Measurements from ENCODE around the gene ITIH5. TPM values are rescaled to one million over a fixed set of nuclear protein-coding genes. Genes with fewer than 3 reads are reported as not detected.

ITIH5 gene
- total and polyA plus RNA-seq, 2 of the 13 experiments (the other 11 are each of a cell fraction or from before 2014, with no cell fraction given) = 4.7 to 8.9 TPM

- no peak for TF ChIP-seq ZNF20 (CRISPR knock-in tag; IDR thresholded peaks at IDR 0.05)
- TF ChIP-seq HDAC1 (CRISPR knock-in tag; IDR thresholded peaks at IDR 0.05) = peak; percentile 9; the same call in 1 of the 2 replicates
- TF ChIP-seq DMTF1 (CRISPR knock-in tag; IDR thresholded peaks at IDR 0.05) = no peak
- TF ChIP-seq BRCA1 (CRISPR knock-in tag; IDR thresholded peaks at IDR 0.05) = no peak
- TF ChIP-seq TEAD3 (CRISPR knock-in tag; optimal IDR thresholded peaks at IDR 0.05; ENCODE audit: borderline replicate concordance) = peak; percentile 81
- no peak for TF ChIP-seq MTA3 (CRISPR knock-in tag; IDR thresholded peaks at IDR 0.05)
- TF ChIP-seq ZNF614 (CRISPR knock-in tag; IDR thresholded peaks at IDR 0.05; ENCODE audit: borderline replicate concordance) = peak; percentile 65; the same call in 1 of the 2 replicates
- TF ChIP-seq, protein P1, sequence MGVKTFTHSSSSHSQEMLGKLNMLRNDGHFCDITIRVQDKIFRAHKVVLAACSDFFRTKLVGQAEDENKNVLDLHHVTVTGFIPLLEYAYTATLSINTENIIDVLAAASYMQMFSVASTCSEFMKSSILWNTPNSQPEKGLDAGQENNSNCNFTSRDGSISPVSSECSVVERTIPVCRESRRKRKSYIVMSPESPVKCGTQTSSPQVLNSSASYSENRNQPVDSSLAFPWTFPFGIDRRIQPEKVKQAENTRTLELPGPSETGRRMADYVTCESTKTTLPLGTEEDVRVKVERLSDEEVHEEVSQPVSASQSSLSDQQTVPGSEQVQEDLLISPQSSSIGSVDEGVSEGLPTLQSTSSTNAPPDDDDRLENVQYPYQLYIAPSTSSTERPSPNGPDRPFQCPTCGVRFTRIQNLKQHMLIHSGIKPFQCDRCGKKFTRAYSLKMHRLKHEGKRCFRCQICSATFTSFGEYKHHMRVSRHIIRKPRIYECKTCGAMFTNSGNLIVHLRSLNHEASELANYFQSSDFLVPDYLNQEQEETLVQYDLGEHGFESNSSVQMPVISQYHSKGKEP (CRISPR knock-in tag; IDR thresholded peaks at IDR 0.05) = no peak
- TF ChIP-seq HMG20B (CRISPR knock-in tag; conservative IDR thresholded peaks at IDR 0.05) = 0 out of 2 replicates have a peak, but pooled peaks have one; percentile 48
- no peak for TF ChIP-seq ZNF256 (CRISPR knock-in tag; conservative IDR thresholded peaks at IDR 0.05)
- peak; percentile 40; the same call in 1 of the 2 replicates for TF ChIP-seq ZBTB26 (CRISPR knock-in tag; IDR thresholded peaks at IDR 0.05; ENCODE audit: borderline replicate concordance)
- TF ChIP-seq ZNF713 (CRISPR knock-in tag; IDR thresholded peaks at IDR 0.05) = no peak
- peak; percentile 34; the same call in 1 of the 2 replicates for TF ChIP-seq HOXA5 (CRISPR knock-in tag; IDR thresholded peaks at IDR 0.05)
- TF ChIP-seq GATAD2A (CRISPR knock-in tag; IDR thresholded peaks at IDR 0.05) = peak; percentile 58; the same call in 1 of the 2 replicates
- no peak for TF ChIP-seq ZNF782 (CRISPR knock-in tag; IDR thresholded peaks at IDR 0.05; ENCODE audit: borderline replicate concordance)
- no peak for TF ChIP-seq ZNF251 (CRISPR knock-in tag; IDR thresholded peaks at IDR 0.05)
- TF ChIP-seq, protein P2, sequence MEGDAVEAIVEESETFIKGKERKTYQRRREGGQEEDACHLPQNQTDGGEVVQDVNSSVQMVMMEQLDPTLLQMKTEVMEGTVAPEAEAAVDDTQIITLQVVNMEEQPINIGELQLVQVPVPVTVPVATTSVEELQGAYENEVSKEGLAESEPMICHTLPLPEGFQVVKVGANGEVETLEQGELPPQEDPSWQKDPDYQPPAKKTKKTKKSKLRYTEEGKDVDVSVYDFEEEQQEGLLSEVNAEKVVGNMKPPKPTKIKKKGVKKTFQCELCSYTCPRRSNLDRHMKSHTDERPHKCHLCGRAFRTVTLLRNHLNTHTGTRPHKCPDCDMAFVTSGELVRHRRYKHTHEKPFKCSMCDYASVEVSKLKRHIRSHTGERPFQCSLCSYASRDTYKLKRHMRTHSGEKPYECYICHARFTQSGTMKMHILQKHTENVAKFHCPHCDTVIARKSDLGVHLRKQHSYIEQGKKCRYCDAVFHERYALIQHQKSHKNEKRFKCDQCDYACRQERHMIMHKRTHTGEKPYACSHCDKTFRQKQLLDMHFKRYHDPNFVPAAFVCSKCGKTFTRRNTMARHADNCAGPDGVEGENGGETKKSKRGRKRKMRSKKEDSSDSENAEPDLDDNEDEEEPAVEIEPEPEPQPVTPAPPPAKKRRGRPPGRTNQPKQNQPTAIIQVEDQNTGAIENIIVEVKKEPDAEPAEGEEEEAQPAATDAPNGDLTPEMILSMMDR (CRISPR knock-in tag; IDR thresholded peaks at IDR 0.05) = peak; percentile 95
- TF ChIP-seq HNF4A (CRISPR knock-in tag; IDR thresholded peaks at IDR 0.05) = 0 out of 2 replicates have a peak, but pooled peaks have one; percentile 13
- TF ChIP-seq ZNF225 (CRISPR knock-in tag; IDR thresholded peaks at IDR 0.05) = no peak
- TF ChIP-seq ZMYM3 (CRISPR knock-in tag; IDR thresholded peaks at IDR 0.05) = no peak
- TF ChIP-seq, protein P3, sequence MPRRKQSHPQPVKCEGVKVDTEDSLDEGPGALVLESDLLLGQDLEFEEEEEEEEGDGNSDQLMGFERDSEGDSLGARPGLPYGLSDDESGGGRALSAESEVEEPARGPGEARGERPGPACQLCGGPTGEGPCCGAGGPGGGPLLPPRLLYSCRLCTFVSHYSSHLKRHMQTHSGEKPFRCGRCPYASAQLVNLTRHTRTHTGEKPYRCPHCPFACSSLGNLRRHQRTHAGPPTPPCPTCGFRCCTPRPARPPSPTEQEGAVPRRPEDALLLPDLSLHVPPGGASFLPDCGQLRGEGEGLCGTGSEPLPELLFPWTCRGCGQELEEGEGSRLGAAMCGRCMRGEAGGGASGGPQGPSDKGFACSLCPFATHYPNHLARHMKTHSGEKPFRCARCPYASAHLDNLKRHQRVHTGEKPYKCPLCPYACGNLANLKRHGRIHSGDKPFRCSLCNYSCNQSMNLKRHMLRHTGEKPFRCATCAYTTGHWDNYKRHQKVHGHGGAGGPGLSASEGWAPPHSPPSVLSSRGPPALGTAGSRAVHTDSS (CRISPR knock-in tag; conservative IDR thresholded peaks at IDR 0.05) = no peak
- no peak for TF ChIP-seq ZNF496 (CRISPR knock-in tag; IDR thresholded peaks at IDR 0.05; ENCODE audit: insufficient replicate concordance)
These were observed 20.6 kb upstream of the ITIH5 start (continued) for GRCh38 chr10:7687228-7687907.
